ENCODE measurements around the gene ERCC1. TPM values are rescaled to one million over a fixed set of nuclear protein-coding genes. Genes with fewer than 3 reads are reported as not detected.

The ERCC1 gene
- total RNA-seq, 3 donors from 2014 or later: 37.7 to 51.2 (median 46.6) TPM

DNA sequence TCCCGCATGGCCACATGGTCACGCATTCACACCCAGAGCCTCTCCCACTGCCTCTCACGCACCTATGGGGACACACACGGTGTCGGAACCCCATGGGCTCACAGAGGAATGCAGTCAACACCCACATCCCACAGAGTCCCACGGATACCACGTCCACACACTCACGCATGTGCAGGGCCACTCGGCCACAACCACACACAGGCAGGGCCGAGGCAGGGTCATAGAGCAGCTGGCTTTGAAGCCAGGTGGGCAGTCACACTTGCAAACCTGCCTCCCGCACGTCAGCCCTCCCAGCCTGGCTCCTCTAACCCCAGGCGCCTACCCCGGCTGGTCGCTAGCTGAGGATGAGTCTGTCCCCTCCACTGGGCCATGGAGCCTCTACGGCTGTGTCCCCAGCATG lies 61.4 kb downstream of the ERCC1 start:
- TF ChIP-seq CTCF (IDR thresholded peaks at IDR 0.05): no peak
- Histone ChIP-seq H3K4me3 (no peak overlapping the region), H3K36me3 (ENCODE audit: low read depth) (no peaks in the 10 kb centered on the region), H3K4me1 (ENCODE audit: low read depth) (no peaks in the 10 kb centered on the region), H3K9me3 (no peaks in the 10 kb centered on the region)
- ATAC-seq (no peak), DNase-seq (no peak)
- intact Hi-C loops (cut with DNase I, micrococcal nuclease): no loop called here

DNA sequence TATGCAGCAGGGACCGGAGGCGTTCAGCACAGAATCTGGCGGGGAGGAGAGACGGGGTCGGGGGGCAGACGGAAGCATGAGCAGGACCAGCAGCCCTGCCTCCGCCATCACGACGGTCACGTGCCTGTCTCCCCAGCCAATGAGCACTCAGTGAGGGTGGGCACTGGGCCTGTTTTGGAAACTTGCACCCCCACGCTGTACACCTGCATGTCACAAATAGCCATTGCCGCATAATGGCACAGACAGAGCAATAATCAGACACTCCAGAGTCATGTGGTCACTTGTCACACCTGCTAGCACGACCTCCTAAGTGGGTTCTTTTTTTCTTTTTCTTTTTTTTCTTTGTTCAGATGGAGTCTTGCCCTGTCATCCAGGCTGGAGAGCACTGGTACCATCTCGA lies 62.1 kb downstream of the ERCC1 start:
- Histone ChIP-seq H3K4me3 (no peak overlapping the region), H3K4me1 (ENCODE audit: low read depth) (no peaks in the 10 kb centered on the region), H3K36me3 (ENCODE audit: low read depth) (no peaks in the 10 kb centered on the region), H3K9me3 (no peaks in the 10 kb centered on the region)
- DNase-seq (no peak), ATAC-seq (no peak)
- intact Hi-C loops (cut with DNase I, micrococcal nuclease): no loop called here
- TF ChIP-seq CTCF (IDR thresholded peaks at IDR 0.05): no peak

DNA sequence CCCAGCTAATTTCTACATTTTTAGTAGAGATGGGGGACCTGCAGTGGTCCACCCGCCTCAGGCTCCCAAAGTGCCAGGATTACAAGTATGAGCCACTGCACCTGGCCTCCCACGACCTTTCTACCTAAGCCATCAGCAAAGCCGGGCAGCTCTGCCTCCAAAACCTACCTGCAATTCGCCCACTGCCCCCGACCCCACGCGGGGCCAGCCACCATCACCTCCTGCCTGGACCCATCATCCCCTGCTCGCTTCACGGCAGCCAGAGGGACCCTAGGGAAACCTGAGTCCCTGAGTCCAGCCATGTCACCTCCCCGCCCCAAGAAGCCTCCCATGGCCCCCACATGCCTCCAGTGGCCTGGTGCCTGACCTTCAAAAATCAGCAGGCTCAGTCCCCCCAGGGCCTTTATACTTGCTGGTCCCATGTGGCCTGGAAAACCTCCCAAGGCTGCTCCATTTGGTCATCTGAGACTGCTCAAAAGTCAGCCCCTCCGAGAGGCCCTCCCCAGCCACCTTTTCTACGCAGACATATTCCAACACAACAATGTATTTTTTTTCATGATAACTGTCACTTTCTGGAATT lies 65.4 kb downstream of the ERCC1 start:
- Histone ChIP-seq H3K4me1 (ENCODE audit: low read depth) (no peaks in the 10 kb centered on the region), H3K4me3 (no peak overlapping the region), H3K36me3 (ENCODE audit: low read depth) (no peaks in the 10 kb centered on the region), H3K9me3 (no peaks in the 10 kb centered on the region)
- ATAC-seq: no peak
- TF ChIP-seq CTCF (IDR thresholded peaks at IDR 0.05): no peak
- intact Hi-C loops (cut with DNase I, micrococcal nuclease): no loop called here
- DNase-seq: no peak

DNA sequence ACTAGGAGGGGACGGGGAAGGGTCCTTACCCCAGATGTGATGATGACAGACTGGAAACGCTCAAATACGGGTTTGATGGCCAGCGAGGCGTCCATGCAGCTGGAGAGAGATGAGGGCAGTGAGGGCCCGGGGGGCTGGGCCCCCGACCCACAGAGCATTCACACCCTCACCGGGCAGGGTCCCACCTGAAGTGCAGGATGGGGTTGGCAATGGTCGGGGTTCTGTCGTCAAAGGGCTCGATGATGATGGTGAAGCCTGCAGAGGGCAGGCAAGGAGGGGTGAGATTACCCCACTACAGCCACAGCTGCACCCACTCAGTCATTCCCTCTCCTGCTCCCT lies 66.3 kb downstream of the ERCC1 start:
- Histone ChIP-seq H3K9me3 (no peaks in the 10 kb centered on the region), H3K4me1 (ENCODE audit: low read depth) (no peaks in the 10 kb centered on the region), H3K36me3 (ENCODE audit: low read depth) (no peaks in the 10 kb centered on the region), H3K4me3 (no peak overlapping the region)
- DNase-seq: no peak
- no peak for ATAC-seq
- no peak for TF ChIP-seq CTCF (IDR thresholded peaks at IDR 0.05)
- intact Hi-C loops (cut with DNase I, micrococcal nuclease): no loop called here

Small RNA genes lying within 50 kb of the gene (microRNA-seq; reads per million reads assigned to microRNA genes)
- gene MIR6088: not detected

Other genes with a start within 250 kb of the ERCC1 start
- 10 to 100 TPM; 29.0 to 45.1 (median 37.4) TPM for gene TRAPPC6A, start 245.7 kb downstream of the ERCC1 start, total RNA-seq
- gene BLOC1S3, start 245.1 kb downstream of the ERCC1 start, total RNA-seq: 10 to 100 TPM in 2 of 3 donors, 1 to 10 TPM in 1; 9.8 to 12.3 (median 11.6) TPM
- gene EXOC3L2, start 178.5 kb downstream of the ERCC1 start, total RNA-seq: 1 to 10 TPM in 2 of 3 donors, under 1 TPM in 1; 0.70 to 1.4 (median 1.2) TPM
- gene MARK4, start 172.6 kb downstream of the ERCC1 start, total RNA-seq: 10 to 100 TPM; 15.7 to 34.6 (median 17.0) TPM
- gene CKM, start 101.0 kb downstream of the ERCC1 start, total RNA-seq: 1 to 10 TPM; 1.1 to 2.0 (median 1.6) TPM
- gene KLC3, start 83.2 kb downstream of the ERCC1 start, total RNA-seq: not detected
- gene ERCC2, start 53.3 kb downstream of the ERCC1 start, total RNA-seq: 10 to 100 TPM; 11.2 to 22.9 (median 14.7) TPM
- gene PPP1R13L, start 18.8 kb downstream of the ERCC1 start, total RNA-seq: 10 to 100 TPM; 21.1 to 36.7 (median 30.8) TPM
- 1 to 10 TPM; 3.2 to 4.1 (median 3.2) TPM for gene POLR1G, start 17.3 kb downstream of the ERCC1 start, total RNA-seq
- 10 to 100 TPM in 1 of 3 donors, 1 to 10 TPM in 1, under 1 TPM in 1; 0.58 to 10.3 (median 1.6) TPM for gene FOSB, start 44.1 kb upstream of the ERCC1 start, total RNA-seq
- gene RTN2, start 73.1 kb upstream of the ERCC1 start, total RNA-seq: 10 to 100 TPM in 1 of 3 donors, 1 to 10 TPM in 2; 3.1 to 18.2 (median 6.2) TPM
- gene PPM1N, start 74.5 kb upstream of the ERCC1 start, total RNA-seq: 1 to 10 TPM in 1 of 3 donors, under 1 TPM in 2; 0.43 to 1.3 (median 0.87) TPM
- 100 to 1,000 TPM; 190 to 252 (median 235) TPM for gene VASP, start 83.6 kb upstream of the ERCC1 start, total RNA-seq
- 10 to 100 TPM; 12.1 to 16.4 (median 13.4) TPM for gene OPA3, start 160.9 kb upstream of the ERCC1 start, total RNA-seq
- gene GPR4, start 178.3 kb upstream of the ERCC1 start, total RNA-seq: 1 to 10 TPM in 2 of 3 donors, under 1 TPM in 1; 0.84 to 1.0 (median 1.0) TPM
- 100 to 1,000 TPM in 1 of 3 donors, 10 to 100 TPM in 2; 59.9 to 119 (median 79.1) TPM for gene EML2, start 215.5 kb upstream of the ERCC1 start, total RNA-seq
- gene GIPR, start 244.3 kb upstream of the ERCC1 start, total RNA-seq: 10 to 100 TPM in 2 of 3 donors, 1 to 10 TPM in 1; 6.8 to 19.4 (median 14.2) TPM

All from mucosa of descending colon (tissue), 3 donors.